HG03064 (cell line): Measurements from ENCODE around the gene TXNIP.

Experiments
- ATAC-seq: cut with Tn5 transposase; IDR thresholded peaks from one replicate; pipeline ENCODE4 v1.9.1; 2021; ENCODE audit warnings: low read depth; ENCODE audit not compliant: unreplicated experiment

Gene TXNIP

DNA sequence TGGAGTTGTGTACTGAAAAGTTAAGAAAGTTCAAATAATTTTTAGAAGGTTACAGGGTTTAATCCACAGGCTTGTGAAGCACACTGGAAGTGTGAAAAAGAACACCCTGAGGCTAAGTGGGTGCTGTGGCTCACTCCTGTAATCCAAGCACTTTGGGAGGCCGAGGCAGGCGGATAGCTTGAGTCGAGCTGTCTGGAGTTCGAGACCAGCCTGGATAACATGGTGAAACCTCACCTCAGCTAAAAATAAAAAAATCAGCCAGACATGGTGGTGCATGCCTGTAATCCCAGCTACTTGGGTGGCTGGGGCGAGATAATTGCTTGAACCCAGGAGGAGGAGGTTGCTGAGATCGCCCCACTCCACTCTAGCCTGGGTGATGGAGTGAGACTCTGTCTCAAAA is 9.8 kb downstream of the TXNIP start:
- ATAC-seq = no peak

- ATAC-seq = no peak
These were observed 10.6 kb downstream of the TXNIP start for GRCh38 chr1:145985502-145986439.

DNA sequence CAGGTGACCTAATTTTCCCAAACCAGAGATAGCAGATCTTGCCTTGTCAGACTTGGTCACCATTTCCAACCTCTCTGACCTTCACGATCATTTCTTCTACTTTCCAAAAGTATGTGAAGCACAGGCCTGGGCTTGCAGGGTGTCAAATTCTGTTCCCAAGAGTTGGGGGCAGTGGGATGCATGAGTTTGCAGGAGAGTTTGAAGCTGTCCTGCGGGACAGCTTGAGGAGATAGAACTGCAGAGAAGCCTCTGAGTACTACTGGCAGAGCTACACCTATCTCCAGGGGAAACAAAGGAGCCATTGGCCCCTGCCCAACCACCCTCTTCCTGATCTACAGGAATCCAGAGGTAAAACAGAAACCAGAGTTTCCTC is 11.3 kb downstream of the TXNIP start:
- ATAC-seq = no peak

- no peak for ATAC-seq
These were observed 12.2 kb downstream of the TXNIP start for GRCh38 chr1:145983960-145984830.

- no peak for ATAC-seq
These were observed 13.1 kb downstream of the TXNIP start for GRCh38 chr1:145983206-145983675.

GRCh38 chr1:145982010-145982723 is 14.2 kb downstream of the TXNIP start:
- no peak for ATAC-seq

- no peak for ATAC-seq
These were observed 15.9 kb downstream of the TXNIP start for GRCh38 chr1:145980457-145980994.

GRCh38 chr1:145979746-145980456 is 16.5 kb downstream of the TXNIP start:
- ATAC-seq = peak; percentile 12

- ATAC-seq = peak; percentile 77
These were observed 17.3 kb downstream of the TXNIP start for GRCh38 chr1:145978854-145979745.

DNA sequence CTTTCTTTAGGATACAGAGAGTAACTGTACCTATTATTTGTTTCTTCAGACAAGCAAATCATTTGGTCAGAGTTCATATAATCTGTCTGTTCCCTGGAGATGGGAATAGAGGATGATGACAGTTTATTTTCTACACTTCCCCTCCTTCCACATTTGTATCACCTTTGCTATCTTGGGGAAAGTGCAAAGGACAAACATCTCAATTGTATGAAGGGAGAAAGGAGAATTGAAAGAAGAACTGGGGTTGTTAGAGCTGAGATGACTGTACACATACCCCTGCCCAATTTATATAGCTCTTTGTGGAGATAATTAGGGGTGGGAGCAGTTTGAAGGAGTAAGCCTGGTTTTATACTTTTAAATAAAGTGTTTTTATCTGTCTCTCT is 17.9 kb downstream of the TXNIP start:
- ATAC-seq = no peak

DNA sequence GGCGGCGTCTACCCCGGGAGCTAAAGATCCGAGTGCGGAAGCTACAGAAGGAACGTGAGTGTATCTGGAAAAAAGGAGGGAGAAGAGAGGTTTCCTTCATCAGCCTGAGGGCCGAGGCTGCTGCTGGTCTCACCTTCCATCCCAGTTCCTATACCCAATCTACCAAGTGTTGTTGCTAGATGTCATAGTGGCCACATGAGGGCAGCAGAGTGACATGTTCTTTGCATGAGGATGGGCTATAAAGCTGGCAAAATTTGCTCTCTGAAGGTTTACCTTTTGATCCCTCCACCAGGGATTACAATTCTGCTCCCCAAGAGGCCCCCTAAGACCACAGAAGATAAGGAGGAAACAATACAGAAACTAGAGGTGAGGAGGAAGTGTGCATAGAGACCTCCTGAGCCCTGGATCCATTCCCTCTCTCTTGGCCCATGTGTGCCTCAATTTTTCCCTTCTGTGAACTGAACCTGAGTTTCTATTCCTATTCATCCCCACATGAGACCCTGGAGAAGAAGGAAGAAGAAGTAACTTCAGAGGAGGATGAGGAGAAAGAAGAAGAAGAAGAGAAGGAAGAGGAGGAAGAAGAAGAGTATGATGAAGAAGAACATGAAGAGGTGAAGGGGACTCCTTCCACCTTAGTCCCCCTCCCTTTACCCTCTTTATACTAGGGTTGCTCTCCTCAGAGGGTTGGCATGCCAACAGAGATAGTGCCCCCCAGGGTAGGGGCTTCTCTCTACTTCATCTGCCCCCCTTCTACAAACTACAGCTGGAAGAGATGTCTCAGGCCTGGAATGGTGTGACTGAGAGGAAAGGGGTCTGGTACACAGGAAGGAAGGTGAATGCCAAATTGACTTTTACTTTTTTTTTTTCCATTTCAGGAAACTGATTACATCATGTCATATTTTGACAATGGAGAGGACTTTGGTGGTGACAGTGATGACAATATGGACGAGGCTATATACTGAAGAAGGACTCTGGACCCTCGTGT is 18.6 kb downstream of the TXNIP start:
- no peak for ATAC-seq

DNA sequence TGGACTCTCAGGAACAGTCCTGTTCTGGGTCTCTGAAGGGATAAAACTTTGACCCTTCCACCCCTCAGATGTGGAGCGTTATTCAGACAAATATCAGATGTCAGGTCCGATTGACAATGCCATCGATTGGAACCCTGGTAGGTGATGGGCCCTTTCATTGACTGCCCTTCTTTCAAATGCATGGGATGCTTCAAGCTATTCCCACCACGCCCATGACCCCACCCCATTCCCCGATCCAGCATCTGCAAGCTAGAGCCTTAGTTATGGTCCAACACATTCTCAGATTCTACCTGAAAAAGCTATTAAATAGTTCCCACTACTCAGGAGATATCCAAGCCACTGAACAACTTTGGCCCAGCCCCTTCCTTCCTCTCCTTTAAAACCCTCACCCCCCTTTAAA is 19.4 kb downstream of the TXNIP start:
- no peak for ATAC-seq

DNA sequence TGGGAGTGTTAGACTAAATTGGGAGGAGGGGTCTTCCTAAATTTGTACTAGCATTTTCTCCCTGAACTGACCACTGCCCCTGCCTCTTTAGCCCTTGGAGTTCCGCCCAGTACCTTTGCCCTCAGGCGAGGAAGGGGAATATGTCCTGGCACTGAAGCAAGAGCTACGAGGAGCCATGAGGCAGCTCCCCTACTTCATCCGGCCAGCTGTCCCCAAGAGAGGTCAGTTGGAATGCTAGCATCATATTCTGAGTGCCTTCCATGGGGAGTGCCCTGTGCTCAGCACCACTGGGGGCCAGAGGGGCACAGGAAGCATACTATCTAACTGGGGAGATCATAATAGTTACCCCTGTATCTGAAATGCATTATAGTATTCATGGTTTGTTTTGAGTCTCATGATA is 21.2 kb downstream of the TXNIP start:
- no peak for ATAC-seq

GRCh38 chr1:145974721-145975120 is 21.7 kb downstream of the TXNIP start:
- no peak for ATAC-seq

- no peak for ATAC-seq
These were observed 23.8 kb downstream of the TXNIP start for GRCh38 chr1:145972580-145972979.

GRCh38 chr1:145967288-145967687 is 29.1 kb downstream of the TXNIP start:
- ATAC-seq = no peak

DNA sequence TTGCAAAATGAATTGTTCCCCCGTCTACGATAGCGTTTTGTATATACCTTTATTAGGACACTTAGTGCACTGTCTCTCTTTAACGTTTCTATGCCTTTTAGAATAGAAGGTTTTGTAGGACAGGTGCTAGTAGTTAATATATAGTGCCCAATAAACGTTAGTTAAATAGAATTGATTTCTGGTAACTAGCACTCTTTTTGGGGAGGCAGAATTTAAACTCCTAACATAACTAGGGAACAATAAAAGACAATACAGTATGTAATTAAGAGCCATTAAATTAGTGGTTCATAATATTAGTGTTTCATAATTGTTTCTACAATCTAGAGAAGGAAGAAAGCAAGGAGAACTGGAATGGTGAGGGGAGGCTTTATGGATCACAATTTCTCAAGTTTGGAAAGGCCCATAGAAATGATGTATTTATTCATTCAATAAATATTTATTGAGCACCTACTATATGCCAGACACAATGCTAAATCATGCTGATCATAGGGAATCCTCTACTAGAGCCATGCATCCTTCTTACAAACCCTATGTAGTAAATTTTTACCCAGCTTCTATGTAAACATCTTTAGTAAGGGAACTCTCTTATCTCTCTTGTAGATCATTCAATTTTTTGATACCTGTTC is 31.1 kb downstream of the TXNIP start:
- no peak for ATAC-seq
